ENCODE data around the gene FAM149A.

Gene FAM149A

GRCh38 chr4:186202490-186203140, 98.1 kb downstream of the FAM149A start:
- no peak for DNase-seq (ENCODE audit: low read depth)

DNA sequence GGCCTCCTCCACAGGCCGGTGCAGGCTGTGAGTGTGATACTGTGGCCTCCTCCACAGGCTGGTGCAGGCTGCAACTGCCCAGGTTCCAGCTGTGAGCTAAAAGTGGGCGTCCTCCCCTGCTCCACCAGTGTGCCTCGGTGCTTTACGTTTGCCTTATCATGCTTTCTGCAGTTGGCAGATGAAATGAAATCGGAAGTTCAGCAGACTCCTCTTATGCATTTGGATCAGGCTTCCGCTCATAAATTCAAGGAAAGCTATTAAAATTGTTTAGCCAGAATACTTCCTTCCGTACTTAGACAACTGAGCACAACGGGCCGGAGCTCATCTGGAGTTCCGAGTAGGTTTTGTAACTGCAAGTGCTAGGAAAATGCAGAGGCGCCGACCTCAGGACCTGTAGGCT, 98.9 kb downstream of the FAM149A start:
- DNase-seq (ENCODE audit: low read depth) = no peak

DNA sequence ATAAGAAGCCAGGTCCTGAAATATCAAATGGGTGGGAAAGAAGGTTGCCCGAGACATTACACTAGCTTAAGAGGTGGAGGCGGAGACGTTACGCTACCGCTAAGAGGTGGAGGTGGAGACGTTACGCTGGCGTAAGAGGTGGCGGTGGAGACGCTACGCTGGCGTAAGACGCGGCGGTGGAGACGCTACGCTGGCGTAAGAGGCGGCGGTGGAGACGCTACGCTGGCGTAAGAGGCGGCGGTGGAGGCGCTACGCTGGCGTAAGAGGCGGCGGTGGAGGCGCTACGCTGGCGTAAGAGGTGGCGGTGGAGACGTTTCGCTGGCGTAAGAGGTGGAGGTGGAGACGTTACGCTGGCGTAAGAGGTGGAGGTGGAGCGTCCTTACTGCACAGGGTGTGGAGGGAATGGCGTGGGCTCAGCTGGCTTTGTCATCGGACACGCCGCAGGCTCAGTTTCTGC, 99.6 kb downstream of the FAM149A start:
- no peak for DNase-seq (ENCODE audit: low read depth)

DNA sequence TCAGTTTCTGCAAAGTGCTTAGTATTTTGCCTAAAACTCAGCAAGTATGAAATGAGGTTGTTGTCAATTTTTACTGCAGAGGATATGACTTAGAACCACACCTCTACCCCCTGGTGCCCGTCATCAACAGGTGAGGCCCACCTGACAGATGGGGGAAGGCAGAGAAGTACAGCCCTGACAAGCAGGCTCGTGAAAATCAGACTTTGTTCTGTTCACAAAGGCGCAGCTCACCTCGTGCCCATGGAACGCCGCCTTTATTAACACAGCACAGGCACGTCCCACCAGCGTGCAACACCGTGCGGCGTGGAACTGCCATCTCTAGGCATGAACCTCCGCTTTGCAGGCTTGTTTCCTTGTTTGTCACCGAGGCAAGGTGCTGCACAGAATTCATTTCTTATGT, 100.2 kb downstream of the FAM149A start:
- DNase-seq (ENCODE audit: low read depth) = no peak

DNA sequence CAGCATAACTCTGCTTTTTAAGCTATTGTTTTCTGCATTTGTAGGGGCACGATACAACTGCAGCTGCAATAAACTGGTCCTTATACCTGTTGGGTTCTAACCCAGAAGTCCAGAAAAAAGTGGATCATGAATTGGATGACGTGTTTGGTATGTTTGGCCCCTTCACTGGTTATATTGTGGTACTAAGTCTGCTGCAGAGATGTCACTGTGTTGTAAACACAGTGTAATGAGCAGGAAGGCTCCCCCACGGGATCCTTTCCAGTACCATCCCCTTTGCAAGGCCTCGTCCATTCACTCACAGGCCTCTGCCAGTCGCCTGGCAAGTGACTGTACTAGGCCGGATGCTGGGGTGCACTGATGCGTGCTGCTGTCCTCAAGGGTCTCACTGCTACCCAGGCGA, 100.7 kb downstream of the FAM149A start:
- no peak for DNase-seq (ENCODE audit: low read depth)

DNA sequence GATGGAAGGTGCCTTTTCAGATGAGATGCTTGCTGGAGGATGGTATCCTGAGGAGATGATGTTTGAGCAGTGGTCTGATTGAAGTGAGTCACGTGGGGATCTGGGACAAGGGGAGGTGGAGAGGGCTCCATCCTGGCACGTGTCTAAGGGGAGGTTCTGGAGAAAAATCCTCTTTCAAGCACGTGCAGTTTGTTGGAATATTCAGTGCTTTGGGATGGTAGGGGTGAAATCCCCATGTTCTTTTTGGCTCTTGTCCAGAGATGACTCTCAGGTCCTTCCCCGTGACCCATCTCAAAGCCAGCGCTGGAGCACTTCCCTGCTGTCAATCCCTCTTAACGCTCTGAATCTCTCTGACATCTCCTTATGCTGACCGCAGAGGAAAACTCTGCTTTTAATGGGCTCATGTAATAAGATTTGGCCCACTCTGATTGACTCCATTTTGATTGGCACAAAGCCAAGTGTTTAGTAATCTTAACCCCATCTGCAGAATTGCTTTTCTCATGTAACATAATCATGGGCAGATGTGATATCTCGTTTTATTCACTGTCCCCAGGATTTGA, 112.0 kb downstream of the FAM149A start:
- no peak for DNase-seq (ENCODE audit: low read depth)

GRCh38 chr4:186217733-186218293, 113.3 kb downstream of the FAM149A start:
- no peak for DNase-seq (ENCODE audit: low read depth)

DNA sequence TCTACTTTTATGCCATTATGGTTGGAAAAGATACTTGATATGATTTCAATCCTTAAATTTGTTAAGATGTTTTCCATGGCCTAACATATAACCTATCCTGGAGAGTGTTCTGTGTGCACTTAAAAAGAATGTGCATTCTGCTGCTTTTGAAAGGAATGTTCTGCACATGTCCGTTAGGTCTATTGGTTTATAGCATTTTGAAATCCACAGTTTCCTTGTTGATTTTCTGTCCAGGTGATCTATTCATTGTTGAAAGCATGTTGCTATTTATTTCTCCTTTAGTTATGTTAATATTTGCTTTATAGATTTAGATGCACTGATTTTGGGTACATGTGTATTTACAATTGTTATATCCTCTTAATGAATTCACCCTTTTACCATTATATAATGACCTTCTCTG, 117.1 kb downstream of the FAM149A start:
- no peak for DNase-seq (ENCODE audit: low read depth)
